Colonic mucosa (tissue), 4 donors: ENCODE data around the gene WDR41. TPM values are rescaled to one million over a fixed set of nuclear protein-coding genes. Genes with fewer than 3 reads are reported as not detected.

ENCODE experiments used
- DNase-seq: peaks from one replicate; pipeline ENCODE4 v3.0.0-alpha.2; 2020
- H3K27ac ChIP-seq: fragments of 200-600 bp; one replicate; pipeline ENCODE4 v1.8.0; 2021
- H3K27me3 ChIP-seq: fragments of 200-600 bp; one replicate; pipeline ENCODE4 v1.8.0; 2021
- H3K36me3 ChIP-seq: fragments of 200-600 bp; one replicate; pipeline ENCODE4 v1.8.0; 2021
- H3K4me1 ChIP-seq: fragments of 200-600 bp; one replicate; pipeline ENCODE4 v1.8.0; 2021; ENCODE audit warnings: mild to moderate bottlenecking
- H3K4me3 ChIP-seq: fragments of 200-600 bp; one replicate; pipeline ENCODE4 v1.8.0; 2021
- H3K9ac ChIP-seq, 2 donors: one replicate each; pipeline ENCODE4 v1.7.0; 2013; ENCODE audit warnings: control low read depth in 2 of 2, low read depth in 2 of 2, low read length in 2 of 2
- H3K9me3 ChIP-seq: fragments of 200-600 bp; one replicate; pipeline ENCODE4 v1.8.0; 2021
- CTCF ChIP-seq: fragments of 200-600 bp; IDR thresholded peaks from one replicate; pipeline ENCODE4 v1.8.0; 2022; ENCODE audit warnings: antibody characterized with exemption, mild to moderate bottlenecking
- intact Hi-C: fragments of 100-400 bp; cut with DNase I; formaldehyde crosslinking; loops from one replicate; pipeline ENCODE4 v1.14.1; 2022
- total RNA-seq, 2 donors: library from RNA; stranded (reverse); fragmentation: NEBNext Ultra II Directional in 1 of 2; extraction: Animal tissue kit (Norgen Biotek cat#: 25700) in 1 of 2; gene quantifications; one replicate each; pipeline ENCODE4 v1.2.1, GENCODE V29; 2021
- donor health status: healthy.
- donor health status: DM: no; HTN: no; CAD: no.
- donor health status: DM: no; HTN: no; CAD: no.

Gene WDR41
- total RNA-seq, 2 donors from 2014 or later = 23.4 to 24.1 TPM

- H3K4me1 ChIP-seq = no peaks in the 10 kb centered on the region
- H3K9ac ChIP-seq = no peak overlapping the region
- H3K27me3 ChIP-seq = no peaks in the 10 kb centered on the region
- H3K4me3 ChIP-seq = no peak overlapping the region
- no peak for DNase-seq
- intact Hi-C loops = no loop called here
- H3K9me3 ChIP-seq = no peaks in the 10 kb centered on the region
- H3K36me3 ChIP-seq = no peaks in the 10 kb centered on the region
- H3K27ac ChIP-seq = no peak overlapping the region
- no peak for TF ChIP-seq CTCF
Observed at GRCh38 chr5:77443670-77444069, 48.4 kb downstream of the WDR41 start.

DNA sequence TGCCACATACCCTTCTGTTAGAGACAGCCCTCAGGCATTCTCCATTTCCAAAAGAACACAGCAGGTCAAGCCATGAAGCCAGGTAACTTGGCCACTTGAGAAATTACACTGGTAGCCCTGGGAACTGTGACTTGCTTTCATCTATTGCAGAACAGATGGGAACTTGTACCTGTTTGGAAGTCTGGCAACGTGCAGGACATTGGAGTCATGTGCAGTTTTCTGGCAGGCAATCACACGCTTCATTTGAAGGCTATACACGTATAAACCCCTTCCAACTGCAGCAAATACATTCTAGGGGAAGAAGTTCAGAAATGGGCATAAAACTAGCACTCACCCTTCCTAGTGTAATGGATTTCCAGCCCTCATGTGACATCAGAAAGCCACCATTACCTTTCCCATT lies 54.0 kb downstream of the WDR41 start:
- Histone ChIP-seq H3K27ac (no peak overlapping the region), H3K9me3 (no peaks in the 10 kb centered on the region), H3K27me3 (no peaks in the 10 kb centered on the region), H3K9ac (no peak overlapping the region), H3K4me3 (no peak overlapping the region), H3K4me1 (no peaks in the 10 kb centered on the region), H3K36me3 (no peaks in the 10 kb centered on the region)
- DNase-seq = no peak
- no peak for TF ChIP-seq CTCF
- intact Hi-C loops = loop anchor here (5.0 kb wide), 1 partner anchor 296 kb away; no protein-coding TSS in a partner anchor

GRCh38 chr5:77437194-77437593 lies 54.9 kb downstream of the WDR41 start:
- TF ChIP-seq CTCF = no peak
- Histone ChIP-seq H3K9me3 (no peaks in the 10 kb centered on the region), H3K27ac (no peak overlapping the region), H3K36me3 (peaks cover 4% of the 10 kb centered on the region), H3K9ac (no peak overlapping the region), H3K4me3 (no peak overlapping the region), H3K4me1 (no peaks in the 10 kb centered on the region), H3K27me3 (no peaks in the 10 kb centered on the region)
- intact Hi-C loops = loop anchor here (5.0 kb wide), 1 partner anchor 295 kb away; no protein-coding TSS in a partner anchor
- no peak for DNase-seq

DNA sequence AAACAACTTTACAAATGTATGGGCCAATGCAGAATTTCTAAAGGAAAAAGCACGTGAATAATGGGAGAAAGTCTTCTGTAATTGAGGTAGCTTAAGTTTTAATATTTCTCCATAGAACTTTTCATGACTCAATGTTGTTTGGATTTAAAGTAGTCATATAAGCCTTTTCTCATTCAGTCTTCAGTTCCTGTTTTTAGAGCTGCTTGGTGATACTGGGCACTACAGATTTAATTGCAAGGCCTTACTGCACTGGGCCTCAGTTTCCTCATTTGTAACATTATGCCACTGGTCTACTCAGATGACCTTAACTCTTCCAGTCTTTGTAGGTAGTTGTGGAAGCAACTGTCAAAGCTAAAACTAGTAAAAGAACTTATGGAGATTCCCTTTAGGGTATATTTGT lies 60.4 kb downstream of the WDR41 start:
- no peak overlapping the region for H3K27ac ChIP-seq
- no peak for DNase-seq
- TF ChIP-seq CTCF = no peak
- no peaks in the 10 kb centered on the region for H3K27me3 ChIP-seq
- no peak overlapping the region for H3K9ac ChIP-seq
- H3K9me3 ChIP-seq = no peaks in the 10 kb centered on the region
- no peak overlapping the region for H3K4me3 ChIP-seq
- no peaks in the 10 kb centered on the region for H3K4me1 ChIP-seq
- peaks cover 4% of the 10 kb centered on the region for H3K36me3 ChIP-seq
- intact Hi-C loops = no loop called here

DNA sequence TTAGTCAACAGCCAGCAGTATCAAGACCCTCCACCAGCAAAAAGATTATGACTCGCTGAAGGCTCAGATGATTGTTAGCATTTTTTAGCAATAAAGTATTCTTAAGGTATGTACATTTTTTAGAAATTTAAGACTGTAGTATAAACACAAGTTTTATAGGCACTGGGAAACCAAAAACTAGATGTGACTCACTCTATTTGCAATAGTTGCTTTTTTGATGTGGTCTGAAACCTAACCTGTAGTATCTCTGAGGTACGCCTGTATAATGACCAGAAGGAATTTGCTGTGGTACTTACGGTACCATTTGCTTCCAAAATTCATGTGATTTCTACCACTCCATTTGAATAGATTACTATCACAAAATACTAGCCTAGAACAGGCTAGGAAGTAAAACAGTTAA lies 60.8 kb downstream of the WDR41 start:
- peaks cover 4% of the 10 kb centered on the region for H3K36me3 ChIP-seq
- intact Hi-C loops = no loop called here
- DNase-seq = no peak

More for the DNA sequence above, 60.8 kb downstream of the WDR41 start:
- no peaks in the 10 kb centered on the region for H3K27me3 ChIP-seq
- no peaks in the 10 kb centered on the region for H3K9me3 ChIP-seq
- H3K9ac ChIP-seq = no peak overlapping the region
- no peaks in the 10 kb centered on the region for H3K4me1 ChIP-seq
- TF ChIP-seq CTCF = no peak
- no peak overlapping the region for H3K4me3 ChIP-seq
- H3K27ac ChIP-seq = no peak overlapping the region
